PC-3 (cell line): ENCODE results near the gene PHLDA3. TPM values are rescaled to one million over a fixed set of nuclear protein-coding genes. Genes with fewer than 3 reads are reported as not detected.
A peak's percentile ranks its signal among the peaks of the same experiment; 100 is the strongest.

Experiments
- ATAC-seq: fragments of 200-7000 bp; cut with Tn5 transposase; 2 replicates; pipeline ENCODE4 v1.9.1; 2020; ENCODE audit warnings: mild to moderate bottlenecking, moderate library complexity
- BruUV-seq: library from RNA; stranded (reverse); fragments of 400-500 nt; replicated peaks from 2 replicates; lab custom pipeline; 2021; lab: Mats Ljungman, UMichigan
- CTCF ChIA-PET: fragments of 300-600 bp; sonication (Branson Sonifier 250); formaldehyde crosslinking; loops from one replicate; lab custom pipeline; 2022; ENCODE audit warnings: antibody characterized with exemption; lab: Charles Lee
- POLR2A ChIA-PET: fragments of 300-600 bp; sonication (Branson Sonifier 250); formaldehyde crosslinking; loops from one replicate; lab custom pipeline; 2022; ENCODE audit warnings: antibody characterized with exemption; ENCODE audit not compliant: unreplicated experiment; lab: Charles Lee
- DNase-seq: peaks from one replicate; pipeline ENCODE4 v3.0.0-alpha.2; 2015
- H2AFZ ChIP-seq: fragments of 300-600 bp; sonication (generic); 2 replicates; pipeline ENCODE4 v1.6.0; 2016; ENCODE audit warnings: antibody characterized with exemption, low read length
- H3F3A ChIP-seq: fragments of 300-600 bp; sonication (generic); one replicate; pipeline ENCODE4 v1.6.0; 2017; ENCODE audit warnings: antibody characterized with exemption, low read length, control low read depth, mild to moderate bottlenecking; ENCODE audit not compliant: unreplicated experiment
- H3K27ac ChIP-seq: fragments of 300-600 bp; sonication (generic); 2 replicates; pipeline ENCODE4 v1.5.1; 2016; ENCODE audit warnings: mild to moderate bottlenecking, low read length
- H3K27me3 ChIP-seq: fragments of 300-600 bp; sonication (generic); 2 replicates; pipeline ENCODE4 v1.6.1; 2016; ENCODE audit warnings: low read length, mixed read lengths
- H3K36me3 ChIP-seq: fragments of 300-600 bp; sonication (generic); 2 replicates; pipeline ENCODE4 v1.6.1; 2016; ENCODE audit warnings: low read depth, mixed run types, low read length, mixed read lengths
- H3K4me1 ChIP-seq: fragments of 300-600 bp; sonication (generic); 2 replicates; pipeline ENCODE4 v1.5.1; 2016; ENCODE audit warnings: low read length; ENCODE audit not compliant: insufficient read depth
- H3K4me2 ChIP-seq: fragments of 300-600 bp; sonication (generic); 2 replicates; pipeline ENCODE4 v1.6.0; 2016; ENCODE audit warnings: low read length
- H3K4me3 ChIP-seq: fragments of 300-600 bp; sonication (generic); 2 replicates; pipeline ENCODE4 v1.5.1; 2016; ENCODE audit warnings: mild to moderate bottlenecking, low read length, mixed read lengths
- H3K79me2 ChIP-seq: fragments of 300-600 bp; sonication (generic); 2 replicates; pipeline ENCODE4 v1.6.1; 2017; ENCODE audit warnings: low read length, mixed read lengths
- H3K9ac ChIP-seq: fragments of 300-600 bp; sonication (generic); 2 replicates; pipeline ENCODE4 v1.6.0; 2016; ENCODE audit warnings: mild to moderate bottlenecking, low read length
- H3K9me2 ChIP-seq: fragments of 300-600 bp; sonication (generic); replicated peaks from 2 replicates; pipeline ENCODE4 v1.6.1; 2016; ENCODE audit warnings: mixed run types, low read length, mixed read lengths
- H3K9me3 ChIP-seq: fragments of 300-600 bp; sonication (generic); 2 replicates; pipeline ENCODE4 v1.6.1; 2016; ENCODE audit warnings: low read length, mixed read lengths
- H4K20me1 ChIP-seq: fragments of 300-600 bp; sonication (generic); 2 replicates; pipeline ENCODE4 v1.6.1; 2016; ENCODE audit warnings: low read length, mixed read lengths
- EZH2 ChIP-seq: fragments of 300-600 bp; sonication (generic); IDR thresholded peaks from one replicate; pipeline ENCODE4 v1.6.1; 2017; ENCODE audit warnings: antibody characterized with exemption, mild to moderate bottlenecking, low read length; ENCODE audit not compliant: unreplicated experiment
- EZH2phosphoT487 ChIP-seq: fragments of 300-600 bp; sonication (generic); IDR thresholded peaks from 2 replicates; pipeline ENCODE4 v1.6.1; 2018; ENCODE audit warnings: mild to moderate bottlenecking, antibody characterized with exemption, low read length, borderline replicate concordance
- intact Hi-C: fragments of 100-400 bp; cut with micrococcal nuclease; formaldehyde crosslinking; loops from 2 replicates; pipeline ENCODE4 v1.9.0; 2023
- total RNA-seq: library from RNA; depleted of rRNA; stranded (reverse); fragments of >200 nt; gene quantifications from 2 replicates; pipeline ENCODE4 v1.2.3, GENCODE V29; 2014
- TF ChIP-seq, protein P1 (sequence below): fragments of 300-600 bp; sonication (generic); conservative IDR thresholded peaks from 2 replicates; pipeline ENCODE4 v1.5.1; 2017; ENCODE audit warnings: antibody characterized with exemption, low read depth, mild to moderate bottlenecking, low read length

Gene PHLDA3
- total RNA-seq, 1 experiment from 2014 or later, result 216 TPM

DNA sequence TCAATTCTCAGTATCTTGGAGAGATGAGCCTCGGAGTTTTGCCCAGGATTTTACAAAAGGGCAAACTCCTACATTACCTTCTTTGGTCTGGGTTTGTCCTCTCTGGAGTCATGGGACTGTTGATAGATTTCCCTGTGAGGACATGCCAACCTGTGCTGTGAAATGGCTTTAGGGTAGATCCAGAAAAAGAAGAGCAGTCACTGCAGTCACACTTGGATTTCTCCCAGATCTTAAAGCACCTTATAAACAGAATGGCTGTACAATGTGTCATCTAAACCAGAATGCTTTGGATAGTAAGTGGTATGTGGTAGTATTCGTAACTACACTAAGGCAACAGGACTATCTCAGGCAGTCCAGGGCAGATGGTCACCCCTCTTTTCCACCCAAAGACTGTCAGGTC lies 39.8 kb upstream of the PHLDA3 start:
- no TSS peak for BruUV-seq
- Histone ChIP-seq H3K36me3 (no peaks in the 10 kb centered on the region; the same call in 1 of the 2 replicates), H3K79me2 (peaks cover 37% of the 10 kb centered on the region), H3K9me2 (no peaks in the 10 kb centered on the region), H3K4me3 (no peak overlapping the region), H3F3A (no peaks in the 10 kb centered on the region), H3K4me1 (peaks cover 74% of the 10 kb centered on the region), H2AFZ (no peak overlapping the region), H3K27me3 (no peaks in the 10 kb centered on the region), H4K20me1 (no peaks in the 10 kb centered on the region), H3K9ac (no peak overlapping the region), H3K4me2 (peak overlapping the region; percentile 33), H3K9me3 (no peaks in the 10 kb centered on the region), H3K27ac (peak overlapping the region; percentile 44)
- ATAC-seq (peak; percentile 25), DNase-seq (peak; percentile 82)
- intact Hi-C loops, result no loop called here
- TF ChIP-seq EZH2phosphoT487, result no peak
- TF ChIP-seq, protein P1, sequence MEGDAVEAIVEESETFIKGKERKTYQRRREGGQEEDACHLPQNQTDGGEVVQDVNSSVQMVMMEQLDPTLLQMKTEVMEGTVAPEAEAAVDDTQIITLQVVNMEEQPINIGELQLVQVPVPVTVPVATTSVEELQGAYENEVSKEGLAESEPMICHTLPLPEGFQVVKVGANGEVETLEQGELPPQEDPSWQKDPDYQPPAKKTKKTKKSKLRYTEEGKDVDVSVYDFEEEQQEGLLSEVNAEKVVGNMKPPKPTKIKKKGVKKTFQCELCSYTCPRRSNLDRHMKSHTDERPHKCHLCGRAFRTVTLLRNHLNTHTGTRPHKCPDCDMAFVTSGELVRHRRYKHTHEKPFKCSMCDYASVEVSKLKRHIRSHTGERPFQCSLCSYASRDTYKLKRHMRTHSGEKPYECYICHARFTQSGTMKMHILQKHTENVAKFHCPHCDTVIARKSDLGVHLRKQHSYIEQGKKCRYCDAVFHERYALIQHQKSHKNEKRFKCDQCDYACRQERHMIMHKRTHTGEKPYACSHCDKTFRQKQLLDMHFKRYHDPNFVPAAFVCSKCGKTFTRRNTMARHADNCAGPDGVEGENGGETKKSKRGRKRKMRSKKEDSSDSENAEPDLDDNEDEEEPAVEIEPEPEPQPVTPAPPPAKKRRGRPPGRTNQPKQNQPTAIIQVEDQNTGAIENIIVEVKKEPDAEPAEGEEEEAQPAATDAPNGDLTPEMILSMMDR, result no peak
- TF ChIP-seq EZH2, result no peak
- POLR2A ChIA-PET, result no interaction called here
- CTCF ChIA-PET, result no interaction called here

DNA sequence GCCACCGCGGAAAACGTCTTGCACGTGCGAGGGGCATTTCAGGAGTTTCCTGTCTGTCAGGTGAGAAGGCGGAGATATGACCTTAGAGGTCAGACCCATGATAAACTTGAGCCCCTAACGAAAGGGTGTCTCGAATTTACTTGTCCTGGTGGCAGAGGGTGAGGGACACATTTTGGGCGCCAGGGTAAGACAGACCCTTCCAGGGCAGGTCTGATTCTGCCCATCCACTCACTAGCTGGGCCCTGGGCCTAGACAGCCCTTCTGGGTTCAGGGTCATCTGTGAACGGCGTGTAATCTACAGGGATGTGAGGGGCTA lies 38.3 kb upstream of the PHLDA3 start:
- ATAC-seq (no peak), DNase-seq (no peak)
- no peaks in the 10 kb centered on the region for H3K36me3 ChIP-seq
- peaks cover 82% of the 10 kb centered on the region for H3K4me1 ChIP-seq
- ChIA-PET POLR2A (no interaction called here), CTCF (no interaction called here)
- peak overlapping the region; percentile 83 for H3K9ac ChIP-seq
- peak overlapping the region; percentile 62 for H2AFZ ChIP-seq
- peak overlapping the region; percentile 89 for H3K27ac ChIP-seq
- no peak for TF ChIP-seq EZH2phosphoT487
- TF ChIP-seq, protein P1, result no peak
- TF ChIP-seq EZH2, result no peak
- H3K27me3 ChIP-seq, result no peaks in the 10 kb centered on the region
- peak overlapping the region; percentile 95 for H3K4me2 ChIP-seq
- no peaks in the 10 kb centered on the region for H3F3A ChIP-seq
- peaks cover 50% of the 10 kb centered on the region for H3K79me2 ChIP-seq
- intact Hi-C loops, result loop anchor here (2.0 kb wide), 1 partner anchor 19 kb away; no protein-coding TSS in a partner anchor
- BruUV-seq, result no TSS peak
- no peaks in the 10 kb centered on the region for H3K9me2 ChIP-seq
- H4K20me1 ChIP-seq, result 0 out of 2 replicates have a peak, but pooled peaks cover 2% of the 10 kb centered on the region
- no peaks in the 10 kb centered on the region for H3K9me3 ChIP-seq
- peak overlapping the region; percentile 76 for H3K4me3 ChIP-seq

DNA sequence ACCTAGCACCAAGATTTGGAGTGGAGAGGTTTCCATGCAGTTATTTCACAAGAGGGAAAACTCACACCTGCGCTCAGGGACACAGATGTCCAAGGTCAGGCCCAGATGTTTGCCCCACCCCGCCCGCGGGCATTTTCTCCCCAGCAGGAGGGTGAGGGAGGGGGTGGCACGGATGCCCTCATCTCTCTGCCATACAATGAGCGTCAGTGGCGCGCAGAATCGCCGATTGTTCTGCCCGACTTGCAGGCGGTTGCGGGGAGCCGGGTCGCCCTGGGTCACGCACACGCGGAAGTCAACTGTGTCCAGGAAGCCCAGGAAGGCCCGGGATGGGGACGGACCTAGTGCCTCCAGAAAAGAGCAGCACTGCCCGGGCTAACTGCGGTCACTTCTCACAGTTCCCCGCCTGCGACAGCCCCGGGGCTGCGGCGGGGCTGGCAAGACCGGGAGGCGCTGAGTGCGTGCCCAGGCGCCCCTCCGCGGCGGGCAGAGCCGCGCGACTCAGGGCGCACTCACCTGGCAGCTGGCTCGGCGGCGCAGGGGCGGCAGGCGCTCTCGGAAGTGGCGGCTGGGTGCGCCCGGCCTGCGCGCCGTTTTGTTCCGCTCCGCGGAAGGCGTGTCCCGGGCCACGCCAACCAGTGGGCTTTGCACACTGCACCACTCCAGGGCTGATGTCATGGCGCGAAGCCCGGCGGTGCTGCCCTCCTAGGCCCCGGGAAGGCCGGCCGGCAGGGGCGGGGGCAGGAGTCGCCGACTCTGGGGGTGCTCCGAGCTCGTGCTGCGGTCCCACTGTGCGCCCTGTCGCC lies 37.8 kb upstream of the PHLDA3 start, which contains the start of gene CSRP1:
CSRP1 (minus strand) TSS at position 567 of the 803 bp plus-strand sequence. CDS start 10,820 bp downstream, outside the sequence.
- peak within 1 kb of the TSS; percentile 76 for H3K4me3 ChIP-seq
- TF ChIP-seq EZH2phosphoT487 (no peak), EZH2 (no peak)
- TF ChIP-seq, protein P1, result no peak
- DNase-seq, result peak; percentile 74
- H3K4me1 ChIP-seq, result peaks cover 80% of the 10 kb centered on the region
- peaks cover 54% of the 10 kb centered on the region for H3K79me2 ChIP-seq
- H3K9me2 ChIP-seq, result no peaks in the 10 kb centered on the region
- ChIA-PET CTCF (interaction anchor here (1.7 kb wide), 1 partner anchor 25 kb away, joined by 8 read pairs; no protein-coding TSS in a partner anchor), POLR2A (no interaction called here)
- 0 out of 2 replicates have a peak, but pooled peaks cover 5% of the 10 kb centered on the region for H4K20me1 ChIP-seq
- no peaks in the 10 kb centered on the region for H3K9me3 ChIP-seq
- H3K27ac ChIP-seq, result peak within 1 kb of the TSS; percentile 89
- H2AFZ ChIP-seq, result peak within 1 kb of the TSS; percentile 62
- peak within 1 kb of the TSS; percentile 83 for H3K9ac ChIP-seq
- peak; percentile 48 for ATAC-seq
- intact Hi-C loops, result loop anchor here (2.0 kb wide), 1 partner anchor 18 kb away; no protein-coding TSS in a partner anchor
- peak within 1 kb of the TSS; percentile 95 for H3K4me2 ChIP-seq
- H3F3A ChIP-seq, result no peaks in the 10 kb centered on the region
- no peaks in the 10 kb centered on the region for H3K36me3 ChIP-seq
- H3K27me3 ChIP-seq, result no peaks in the 10 kb centered on the region
- BruUV-seq, result no TSS peak
